T-helper 2 cell treated with Interferon-gamma antibody and Interleukin-4, amounts not matched to agents 100 ng/mL and 5 ng/mL, for 36 hours (primary cell): ENCODE results near the gene TXNDC2. TPM values are rescaled to one million over a fixed set of nuclear protein-coding genes. Genes with fewer than 3 reads are reported as not detected.

Experiments
- intact Hi-C: fragments of 100-400 bp; cut with micrococcal nuclease; formaldehyde crosslinking; loops from one replicate; pipeline ENCODE4 v1.15.1; 2023
- total RNA-seq: library from RNA; stranded (reverse); gene quantifications from 2 replicates; pipeline ENCODE4 v1.2.3, GENCODE V29; 2022

Gene TXNDC2
- total RNA-seq, 1 donor from 2014 or later, result not detected

DNA sequence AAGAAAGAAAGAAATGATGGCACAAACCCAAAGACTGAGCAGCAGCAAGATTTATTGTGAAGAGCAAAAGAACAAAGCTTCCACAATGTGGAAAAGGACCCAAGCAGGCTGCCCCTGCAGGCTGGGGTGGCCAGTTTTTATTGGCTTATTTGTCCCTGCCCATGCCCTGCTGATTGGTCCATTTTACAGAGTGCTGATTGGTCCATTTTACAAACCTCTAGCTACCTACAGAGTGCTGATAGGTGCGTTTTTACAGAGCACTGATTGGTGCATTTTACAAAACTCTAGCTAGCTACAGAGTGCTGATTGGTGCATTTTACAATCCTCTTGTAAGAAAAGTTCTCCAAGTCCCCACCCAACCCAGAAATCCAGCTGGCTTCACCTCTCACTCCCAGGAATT is 26.5 kb downstream of the TXNDC2 start:
- intact Hi-C loops, result loop anchor here (5.0 kb wide), 2 partner anchors 35 to 1205 kb away; partner anchors contain the start of gene MTCL1

- intact Hi-C loops, result loop anchor here (1.0 to 5.0 kb wide), 6 partner anchors 34 to 1206 kb away; partner anchors contain the start of genes MTCL1, RALBP1 and TWSG1
These were observed 27.4 kb downstream of the TXNDC2 start for GRCh38 chr18:9913151-9913525.

DNA sequence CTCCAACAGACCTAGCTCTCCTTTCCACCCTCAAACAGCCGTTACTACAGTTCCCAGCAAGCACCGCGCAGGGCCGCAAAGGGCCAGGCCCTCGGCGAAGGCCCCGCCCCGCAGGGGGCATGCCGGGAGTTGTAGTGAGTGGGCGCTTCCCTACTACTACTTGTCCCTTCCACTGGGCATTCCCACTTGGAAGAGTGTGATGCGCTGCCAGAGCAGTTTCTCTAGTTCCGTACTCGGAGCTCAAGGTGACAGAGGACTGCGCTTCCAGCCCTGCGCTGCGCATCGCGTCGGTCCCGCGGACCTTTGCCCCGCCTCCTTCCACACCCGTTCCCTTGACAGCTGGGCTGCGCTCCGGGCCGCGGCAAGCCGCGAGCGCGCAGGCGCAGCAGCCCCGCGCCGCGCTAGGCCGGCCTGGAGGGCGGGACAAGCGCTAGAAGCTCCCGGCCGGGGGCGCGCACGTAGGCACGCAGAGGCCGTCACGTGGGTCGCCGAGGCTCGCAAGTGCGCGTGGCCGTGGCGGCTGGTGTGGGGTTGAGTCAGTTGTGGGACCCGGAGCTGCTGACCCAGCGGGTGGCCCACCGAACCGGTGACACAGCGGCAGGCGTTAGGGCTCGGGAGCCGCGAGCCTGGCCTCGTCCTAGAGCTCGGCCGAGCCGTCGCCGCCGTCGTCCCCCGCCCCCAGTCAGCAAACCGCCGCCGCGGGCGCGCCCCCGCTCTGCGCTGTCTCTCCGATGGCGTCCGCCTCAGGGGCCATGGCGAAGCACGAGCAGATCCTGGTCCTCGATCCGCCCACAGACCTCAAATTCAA is 28.0 kb downstream of the TXNDC2 start, which contains the start of gene VAPA:
TSS of gene VAPA (plus strand) at position 491 of the 808 bp plus-strand sequence. CDS start at position 732, 241 bp downstream.
- intact Hi-C loops, result loop anchor here (1.0 to 5.0 kb wide), 8 partner anchors 34 to 1206 kb away; partner anchors contain the start of genes ANKRD12, MTCL1, PPP4R1 and RALBP1

DNA sequence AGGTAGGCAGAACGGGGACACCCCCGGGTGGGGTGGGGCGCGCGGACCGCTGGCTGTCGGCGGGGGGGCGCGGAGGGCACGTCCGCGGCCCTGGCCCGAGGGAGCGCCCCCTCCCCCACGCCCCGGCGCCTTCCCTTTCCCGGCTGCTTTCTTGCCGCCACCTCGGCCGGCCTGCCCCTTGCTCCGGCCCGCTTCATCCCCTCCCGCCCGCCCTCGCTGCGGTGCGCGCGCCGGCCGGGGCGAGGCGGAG is 28.5 kb downstream of the TXNDC2 start:
- intact Hi-C loops, result loop anchor here (2.0 to 5.0 kb wide), 4 partner anchors 33 to 1207 kb away; partner anchors contain the start of genes ANKRD12, MTCL1 and PPP4R1

DNA sequence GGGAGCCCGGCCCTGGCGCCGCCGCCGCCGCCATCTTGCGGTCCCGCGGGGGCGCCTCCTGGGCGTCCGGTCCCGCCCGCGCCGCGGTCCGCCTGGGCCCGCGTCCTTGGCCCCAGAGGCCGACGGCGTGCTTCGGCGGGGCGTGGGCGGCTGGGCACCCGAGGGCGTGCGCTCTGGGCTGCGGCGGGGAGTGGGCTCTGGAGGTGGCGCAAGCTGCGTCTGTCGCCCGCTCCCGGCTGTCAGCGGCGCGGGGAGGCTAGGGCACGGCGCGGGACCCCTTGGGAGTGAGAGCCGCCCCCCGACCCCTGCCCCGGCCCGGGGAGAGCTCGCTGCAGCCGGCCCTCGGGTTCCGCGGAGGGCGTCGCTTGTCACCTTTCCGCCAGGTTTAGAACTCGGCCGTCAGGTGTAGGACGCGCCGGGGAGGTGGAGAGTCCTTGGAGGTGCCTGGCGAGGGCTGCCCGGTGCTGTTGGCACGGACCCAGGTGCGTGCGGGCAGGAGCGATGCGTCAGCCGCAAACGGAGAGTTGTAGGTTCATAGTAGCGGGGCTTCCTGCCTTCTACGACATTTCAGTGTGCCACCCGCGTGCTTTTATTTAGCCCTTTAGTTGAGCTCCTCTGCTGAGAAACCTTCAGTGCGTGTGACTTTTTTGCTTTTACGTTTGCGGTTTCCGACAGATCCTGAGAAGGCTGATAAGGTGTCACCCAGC is 29.0 kb downstream of the TXNDC2 start:
- intact Hi-C loops, result loop anchor here (2.0 to 5.0 kb wide), 4 partner anchors 33 to 1207 kb away; partner anchors contain the start of genes ANKRD12, MTCL1 and PPP4R1

- intact Hi-C loops, result loop anchor here (2.0 kb wide), 2 partner anchors 301 to 779 kb away; partner anchors contain the start of genes ANKRD12 and PPP4R1
These were observed 29.7 kb downstream of the TXNDC2 start for GRCh38 chr18:9915291-9916076.

DNA sequence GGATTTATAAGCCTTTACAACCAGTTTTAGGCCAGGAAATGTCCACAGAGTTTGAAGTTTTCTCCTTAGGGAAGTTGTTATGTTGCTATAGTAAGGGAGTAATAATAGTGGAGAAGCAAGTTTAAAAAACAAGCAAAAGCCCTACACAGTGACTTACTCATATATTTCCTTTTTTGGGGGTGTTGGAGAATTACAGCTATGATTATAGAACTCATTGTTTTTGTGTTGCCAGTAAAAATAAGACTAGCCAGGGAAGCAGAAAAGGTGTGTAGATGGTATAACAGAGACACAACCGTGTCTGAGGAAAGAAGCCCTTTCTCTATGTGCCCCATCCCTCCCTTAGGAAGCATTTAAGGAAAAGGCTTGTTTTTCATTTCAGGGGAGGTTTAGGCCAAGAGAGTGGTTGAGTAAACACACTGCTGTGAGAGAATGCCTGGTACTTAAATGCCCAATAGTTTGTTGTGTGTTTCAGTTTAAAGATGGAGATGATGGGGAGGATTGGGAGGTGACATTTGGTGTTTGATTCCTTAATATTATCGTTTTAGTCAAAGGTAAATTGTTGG is 30.4 kb downstream of the TXNDC2 start:
- intact Hi-C loops, result no loop called here

GRCh38 chr18:9916808-9917207 is 31.0 kb downstream of the TXNDC2 start:
- intact Hi-C loops, result no loop called here

- intact Hi-C loops, result no loop called here
These were observed 32.4 kb downstream of the TXNDC2 start for GRCh38 chr18:9918016-9918680.

DNA sequence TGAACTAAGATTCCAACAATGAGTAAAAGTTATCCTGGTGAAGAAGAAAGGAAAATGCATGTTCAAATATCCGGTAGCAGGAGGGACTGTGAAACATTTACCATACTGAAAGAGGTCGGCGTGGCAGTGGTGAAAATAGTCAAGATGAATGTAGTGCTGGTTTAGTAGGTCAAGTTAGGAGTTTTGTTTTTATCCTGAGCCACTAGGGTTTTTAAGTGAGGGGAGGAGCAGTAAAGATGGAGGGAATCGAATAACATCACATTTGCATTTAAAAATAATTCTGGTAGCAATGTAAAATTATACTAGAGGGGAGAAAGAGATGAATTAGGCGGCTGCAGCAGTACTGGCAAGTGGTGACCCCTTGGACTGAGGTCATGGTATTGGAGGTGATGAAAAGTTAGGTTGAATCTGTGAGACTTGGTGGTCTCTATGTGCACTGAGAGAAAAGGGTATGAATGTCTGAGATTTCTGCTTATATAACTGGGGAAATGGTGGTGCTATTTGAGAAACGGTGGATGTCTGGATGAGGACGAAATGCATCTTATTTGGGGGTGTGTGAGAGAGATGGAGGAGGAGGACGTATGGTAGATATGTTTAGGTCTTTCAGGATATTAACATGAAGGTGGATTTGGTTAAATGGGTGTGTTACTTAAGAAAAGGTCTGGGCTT is 33.9 kb downstream of the TXNDC2 start:
- intact Hi-C loops, result no loop called here

GRCh38 chr18:9922592-9923311 is 37.0 kb downstream of the TXNDC2 start:
- intact Hi-C loops, result no loop called here

GRCh38 chr18:9924371-9924943 is 38.7 kb downstream of the TXNDC2 start:
- intact Hi-C loops, result no loop called here

DNA sequence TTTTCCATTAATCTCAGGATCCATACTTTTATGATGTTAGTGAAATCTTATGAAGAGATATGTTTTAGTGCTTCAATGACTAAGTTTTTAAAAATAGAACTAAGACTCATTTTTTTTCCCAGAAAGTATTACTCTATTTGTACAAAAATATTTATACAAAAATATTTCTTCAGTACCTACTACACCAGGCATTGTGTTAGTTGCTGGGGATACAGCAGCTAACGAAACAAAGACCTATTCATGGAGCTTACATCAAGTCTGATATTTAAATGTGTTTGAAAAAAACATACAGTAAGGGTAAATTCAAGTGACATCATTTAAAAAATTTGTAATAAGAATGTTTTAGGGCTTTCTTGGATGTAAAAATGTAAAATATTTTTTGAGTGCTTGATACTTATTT is 39.6 kb downstream of the TXNDC2 start:
- intact Hi-C loops, result no loop called here

DNA sequence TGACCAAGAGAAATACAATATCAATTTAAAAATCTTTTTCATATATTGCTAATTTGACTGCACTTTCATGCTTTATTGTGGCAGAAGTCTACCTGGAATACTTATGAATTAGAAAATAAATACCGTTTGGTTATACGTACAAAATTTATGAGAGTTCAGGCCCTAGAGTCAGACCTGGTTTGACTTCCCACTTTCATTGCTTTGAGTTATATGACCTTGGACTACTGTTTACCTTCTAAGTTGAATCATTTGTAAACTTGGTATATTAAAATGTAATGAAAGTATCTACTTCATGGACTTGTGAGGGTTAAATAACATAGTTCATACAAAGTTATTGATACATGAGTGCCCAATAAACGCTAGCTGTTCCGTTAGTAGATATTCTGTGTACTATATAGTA is 40.0 kb downstream of the TXNDC2 start:
- intact Hi-C loops, result no loop called here

DNA sequence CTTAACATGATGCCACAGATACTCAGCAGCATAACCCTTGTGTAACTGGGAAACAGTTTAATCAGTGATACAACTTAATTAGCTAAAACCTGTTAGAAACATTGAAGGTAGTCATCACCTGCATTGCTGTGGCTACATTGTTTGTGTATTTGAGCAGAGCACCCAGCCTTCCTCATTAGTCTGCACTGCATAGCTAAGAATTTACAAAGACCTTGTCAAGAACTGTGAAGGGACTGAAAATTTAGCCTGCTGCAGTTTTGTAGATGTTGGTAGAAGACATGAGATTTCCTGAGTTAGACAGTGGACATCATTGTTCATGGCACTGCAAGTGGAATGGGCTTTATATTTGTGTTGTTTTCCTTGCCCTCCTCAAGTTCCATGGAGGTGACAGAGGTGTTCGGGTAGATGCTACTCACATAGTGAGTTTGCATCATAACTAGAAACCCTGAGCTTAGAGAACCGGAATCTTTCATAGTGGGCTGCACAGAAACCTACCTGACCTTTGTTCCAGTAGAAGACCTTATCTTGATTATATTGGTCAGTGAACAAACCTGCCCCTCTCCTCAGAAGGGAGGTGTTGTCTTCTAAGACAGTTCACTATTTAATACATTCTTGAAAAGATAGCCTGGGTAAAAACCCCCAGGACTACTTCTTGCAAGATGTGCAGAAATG is 40.6 kb downstream of the TXNDC2 start:
- intact Hi-C loops, result no loop called here

DNA sequence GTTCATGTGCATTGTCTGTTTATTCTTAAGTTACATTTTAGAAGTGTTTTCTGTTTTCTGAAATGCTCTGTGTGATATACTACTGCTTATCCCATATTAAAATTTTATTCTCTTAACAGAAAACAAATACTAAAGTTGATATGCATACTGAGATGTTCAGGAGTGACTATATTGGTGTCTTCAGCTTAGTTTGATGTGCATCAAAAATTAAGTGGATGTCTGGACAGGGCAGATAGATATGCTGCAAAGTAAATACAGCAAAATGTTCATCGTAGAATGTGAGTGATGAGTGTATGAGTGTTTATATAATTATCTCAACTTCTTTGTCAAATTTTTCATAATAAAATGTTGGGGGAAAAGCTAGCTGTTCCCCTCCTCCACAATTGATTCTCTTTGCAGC is 41.2 kb downstream of the TXNDC2 start:
- intact Hi-C loops, result no loop called here

- intact Hi-C loops, result no loop called here
These were observed 41.8 kb downstream of the TXNDC2 start for GRCh38 chr18:9927392-9928063.
